RPMI7951 (cell line): ENCODE data around the gene MRPL28. TPM values are rescaled to one million over a fixed set of nuclear protein-coding genes. Genes with fewer than 3 reads are reported as not detected.

ENCODE experiments used
- DNase-seq: peaks from one replicate; pipeline ENCODE4 v3.0.0-alpha.2; 2012; ENCODE audit warnings: low read depth
- total RNA-seq: library from RNA; depleted of rRNA; stranded (reverse); fragments of >200 nt; shearing (Covaris generic); gene quantifications from 2 replicates; pipeline ENCODE4 v1.2.3, GENCODE V29; 2014; rRNA removed

Gene MRPL28
- total RNA-seq, 1 experiment from 2014 or later = 119 TPM

DNA sequence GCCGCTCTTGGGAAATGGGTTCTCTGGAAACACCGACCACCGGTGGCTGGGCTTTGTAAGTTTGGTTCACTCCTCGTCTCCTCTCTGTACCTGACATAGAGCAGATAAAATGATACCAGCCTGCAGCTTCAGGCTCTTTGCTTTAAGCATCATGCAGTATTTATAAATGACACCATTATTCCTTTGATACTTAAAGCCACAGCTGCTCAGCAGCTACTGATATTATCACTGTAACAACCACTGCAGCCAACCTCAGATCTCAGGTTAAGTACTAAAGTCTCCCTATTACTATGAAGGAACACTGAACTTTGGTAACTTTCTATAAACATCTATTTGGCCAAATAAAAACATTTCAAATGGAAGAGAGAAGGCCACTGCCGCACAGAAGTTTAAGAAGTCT, 52.8 kb downstream of the MRPL28 start:
- no peak for DNase-seq

Other genes starting within 250 kb of the MRPL28 start
- gene NPRL3, start 231.9 kb downstream of the MRPL28 start, total RNA-seq = 4.6 and 6.0 TPM in 2 replicates
- gene HBZ, start 217.9 kb downstream of the MRPL28 start, total RNA-seq = not detected in 2 replicates
- not detected in 2 replicates for gene HBM, start 204.6 kb downstream of the MRPL28 start, total RNA-seq
- not detected in 2 replicates for gene HBA2, start 197.7 kb downstream of the MRPL28 start, total RNA-seq
- gene HBA1, start 193.9 kb downstream of the MRPL28 start, total RNA-seq = not detected in 2 replicates
- not detected in 2 replicates for gene HBQ1, start 190.1 kb downstream of the MRPL28 start, total RNA-seq
- 16.8 and 17.2 TPM in 2 replicates for gene LUC7L, start 141.1 kb downstream of the MRPL28 start, total RNA-seq
- gene FAM234A, start 135.7 kb downstream of the MRPL28 start, total RNA-seq = 38.1 and 76.0 TPM in 2 replicates
- gene RGS11, start 94.6 kb downstream of the MRPL28 start, total RNA-seq = not detected in 2 replicates
- not detected in 2 replicates for gene ARHGDIG, start 89.9 kb downstream of the MRPL28 start, total RNA-seq
- 0.84 TPM in 1 of 2 replicates, not detected in the other for gene PDIA2, start 87.4 kb downstream of the MRPL28 start, total RNA-seq
- gene AXIN1, start 17.8 kb downstream of the MRPL28 start, total RNA-seq = 5.8 and 8.3 TPM in 2 replicates
- 20.2 and 25.8 TPM in 2 replicates for gene PGAP6, start 11.4 kb upstream of the MRPL28 start, total RNA-seq
- 72.3 and 76.0 TPM in 2 replicates for gene NME4, start 26.7 kb upstream of the MRPL28 start, total RNA-seq
- gene DECR2, start 31.3 kb upstream of the MRPL28 start, total RNA-seq = 8.9 and 10.1 TPM in 2 replicates
- gene RAB11FIP3, start 55.1 kb upstream of the MRPL28 start, total RNA-seq = 6.5 and 10.1 TPM in 2 replicates
- gene CAPN15, start 157.2 kb upstream of the MRPL28 start, total RNA-seq = 7.1 and 14.9 TPM in 2 replicates
- gene PRR35, start 189.9 kb upstream of the MRPL28 start, total RNA-seq = not detected in 2 replicates
- gene NHLRC4, start 196.5 kb upstream of the MRPL28 start, total RNA-seq = 0.24 and 0.29 TPM in 2 replicates
- 14.9 and 16.2 TPM in 2 replicates for gene PIGQ, start 199.4 kb upstream of the MRPL28 start, total RNA-seq
- gene RAB40C, start 219.5 kb upstream of the MRPL28 start, total RNA-seq = 5.5 and 7.1 TPM in 2 replicates